MM.1S (cell line): Measurements from ENCODE around the gene ODAM.

Source experiments
- EZH2 ChIP-seq: fragments of 300-600 bp; sonication (generic); optimal IDR thresholded peaks from 2 replicates; pipeline ENCODE3; 2017; ENCODE audit warnings: low read depth, mild to moderate bottlenecking, antibody characterized with exemption, low read length, mixed read lengths
- TF ChIP-seq, protein P1 (sequence below): fragments of 300-600 bp; sonication (generic); IDR thresholded peaks from 2 replicates; pipeline ENCODE4 v1.5.1; 2016; ENCODE audit warnings: antibody characterized with exemption, low read length, mixed read lengths

DNA sequence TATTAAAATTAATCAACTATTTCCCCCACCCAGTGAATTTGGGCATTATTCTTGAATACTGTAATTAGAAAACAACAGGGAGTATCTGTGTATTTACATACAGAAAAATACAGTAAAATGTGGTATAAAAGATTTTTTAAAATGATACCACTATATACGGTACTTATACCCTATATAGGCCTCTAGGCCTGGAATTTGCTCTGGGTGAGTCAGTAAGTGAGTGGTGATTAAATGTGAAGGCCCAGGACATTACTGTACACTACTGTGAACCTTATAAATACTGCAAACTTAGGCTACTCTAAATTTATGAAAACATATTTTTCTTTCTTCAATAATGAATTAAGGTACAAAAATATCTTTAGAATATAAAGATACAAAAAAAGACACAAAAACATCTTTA lies 40.6 kb downstream of the ODAM start:
- TF ChIP-seq, protein P1, sequence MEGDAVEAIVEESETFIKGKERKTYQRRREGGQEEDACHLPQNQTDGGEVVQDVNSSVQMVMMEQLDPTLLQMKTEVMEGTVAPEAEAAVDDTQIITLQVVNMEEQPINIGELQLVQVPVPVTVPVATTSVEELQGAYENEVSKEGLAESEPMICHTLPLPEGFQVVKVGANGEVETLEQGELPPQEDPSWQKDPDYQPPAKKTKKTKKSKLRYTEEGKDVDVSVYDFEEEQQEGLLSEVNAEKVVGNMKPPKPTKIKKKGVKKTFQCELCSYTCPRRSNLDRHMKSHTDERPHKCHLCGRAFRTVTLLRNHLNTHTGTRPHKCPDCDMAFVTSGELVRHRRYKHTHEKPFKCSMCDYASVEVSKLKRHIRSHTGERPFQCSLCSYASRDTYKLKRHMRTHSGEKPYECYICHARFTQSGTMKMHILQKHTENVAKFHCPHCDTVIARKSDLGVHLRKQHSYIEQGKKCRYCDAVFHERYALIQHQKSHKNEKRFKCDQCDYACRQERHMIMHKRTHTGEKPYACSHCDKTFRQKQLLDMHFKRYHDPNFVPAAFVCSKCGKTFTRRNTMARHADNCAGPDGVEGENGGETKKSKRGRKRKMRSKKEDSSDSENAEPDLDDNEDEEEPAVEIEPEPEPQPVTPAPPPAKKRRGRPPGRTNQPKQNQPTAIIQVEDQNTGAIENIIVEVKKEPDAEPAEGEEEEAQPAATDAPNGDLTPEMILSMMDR: no peak
- no peak for TF ChIP-seq EZH2
